ENCODE data around the gene COL8A1. TPM values are rescaled to one million over a fixed set of nuclear protein-coding genes. Genes with fewer than 3 reads are reported as not detected.

Gene COL8A1
- total and polyA plus RNA-seq, 2 donors = 0.09 to 5.9 TPM

DNA sequence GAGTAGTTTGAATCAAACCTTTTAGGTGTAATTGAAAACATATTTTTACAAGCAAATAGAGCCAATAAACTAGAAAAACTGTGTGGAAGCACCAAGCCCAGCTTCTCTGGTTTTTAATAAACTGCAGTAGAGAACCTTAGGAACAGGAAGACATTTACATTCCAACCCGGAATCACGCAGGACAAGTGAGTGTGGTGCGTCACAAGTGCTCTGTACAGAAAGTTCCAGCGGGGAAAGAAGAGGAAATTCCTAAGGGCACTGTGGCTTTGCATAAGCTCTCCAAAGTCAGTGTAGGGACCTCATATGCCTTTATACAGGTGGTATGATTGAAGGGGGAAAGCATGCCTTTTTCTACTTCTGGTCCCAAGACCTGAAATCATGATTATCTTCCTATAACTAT lies 21.6 kb downstream of the COL8A1 start:
- Histone ChIP-seq H3K27me3 (ENCODE audit: control insufficient read depth in 2 of 2, insufficient read depth in 1 of 2, low read length in 1 of 2) (no peaks in the 10 kb centered on the region), H3K4me1 (ENCODE audit: control insufficient read depth in 2 of 2, insufficient read depth in 2 of 2, low read length in 2 of 2) (no peaks in the 10 kb centered on the region), H3K4me3 (ENCODE audit: low read length in 2 of 2) (no peak overlapping the region), H3K9me3 (ENCODE audit: control insufficient read depth in 2 of 2, insufficient read depth in 1 of 2, low read length in 1 of 2) (no peaks in the 10 kb centered on the region), H3K27ac (ENCODE audit: low read depth in 1 of 2, low read length in 1 of 2) (no peak overlapping the region), H3K36me3 (ENCODE audit: control insufficient read depth in 2 of 2, insufficient read depth in 2 of 2, low read length in 1 of 2) (no peaks in the 10 kb centered on the region)
- WGBS = 86% methylated on average over 4 of the region's 4 CpGs
- no peak for DNase-seq (ENCODE audit: low read depth in 6 of 9, low spot score in 9 of 9)

- no peaks in the 10 kb centered on the region for H3K36me3 ChIP-seq (ENCODE audit: control insufficient read depth in 2 of 2, insufficient read depth in 2 of 2, low read length in 1 of 2)
- H3K4me1 ChIP-seq (ENCODE audit: control insufficient read depth in 2 of 2, insufficient read depth in 2 of 2, low read length in 2 of 2) = no peaks in the 10 kb centered on the region
- H3K4me3 ChIP-seq (ENCODE audit: low read length in 2 of 2) = no peak overlapping the region
- H3K27ac ChIP-seq (ENCODE audit: low read depth in 1 of 2, low read length in 1 of 2) = no peak overlapping the region
- H3K9me3 ChIP-seq (ENCODE audit: control insufficient read depth in 2 of 2, insufficient read depth in 1 of 2, low read length in 1 of 2) = no peaks in the 10 kb centered on the region
- no peaks in the 10 kb centered on the region for H3K27me3 ChIP-seq (ENCODE audit: control insufficient read depth in 2 of 2, insufficient read depth in 1 of 2, low read length in 1 of 2)
- no peak for DNase-seq (ENCODE audit: low read depth in 6 of 9, low spot score in 9 of 9)
- WGBS = 81% methylated on average over 10 of the region's 10 CpGs
These were observed 24.6 kb downstream of the COL8A1 start for GRCh38 chr3:99662838-99663570.

GRCh38 chr3:99663977-99664376 lies 25.6 kb downstream of the COL8A1 start:
- no peaks in the 10 kb centered on the region for H3K4me1 ChIP-seq (ENCODE audit: control insufficient read depth in 2 of 2, insufficient read depth in 2 of 2, low read length in 2 of 2)
- H3K4me3 ChIP-seq (ENCODE audit: low read length in 2 of 2) = no peak overlapping the region
- no peak overlapping the region for H3K27ac ChIP-seq (ENCODE audit: low read depth in 1 of 2, low read length in 1 of 2)
- no peaks in the 10 kb centered on the region for H3K9me3 ChIP-seq (ENCODE audit: control insufficient read depth in 2 of 2, insufficient read depth in 1 of 2, low read length in 1 of 2)
- no peaks in the 10 kb centered on the region for H3K36me3 ChIP-seq (ENCODE audit: control insufficient read depth in 2 of 2, insufficient read depth in 2 of 2, low read length in 1 of 2)
- no peak for DNase-seq (ENCODE audit: low read depth in 6 of 9, low spot score in 9 of 9)
- H3K27me3 ChIP-seq (ENCODE audit: control insufficient read depth in 2 of 2, insufficient read depth in 1 of 2, low read length in 1 of 2) = no peaks in the 10 kb centered on the region
- WGBS = 79% methylated on average over 1 of the region's 1 CpG

- H3K27me3 ChIP-seq (ENCODE audit: control insufficient read depth in 2 of 2, insufficient read depth in 1 of 2, low read length in 1 of 2) = no peaks in the 10 kb centered on the region
- H3K4me3 ChIP-seq (ENCODE audit: low read length in 2 of 2) = no peak overlapping the region
- no peaks in the 10 kb centered on the region for H3K4me1 ChIP-seq (ENCODE audit: control insufficient read depth in 2 of 2, insufficient read depth in 2 of 2, low read length in 2 of 2)
- WGBS = 99% methylated on average over 1 of the region's 1 CpG
- no peak for DNase-seq (ENCODE audit: low read depth in 6 of 9, low spot score in 9 of 9)
- H3K27ac ChIP-seq (ENCODE audit: low read depth in 1 of 2, low read length in 1 of 2) = no peak overlapping the region
- H3K9me3 ChIP-seq (ENCODE audit: control insufficient read depth in 2 of 2, insufficient read depth in 1 of 2, low read length in 1 of 2) = no peaks in the 10 kb centered on the region
- no peaks in the 10 kb centered on the region for H3K36me3 ChIP-seq (ENCODE audit: control insufficient read depth in 2 of 2, insufficient read depth in 2 of 2, low read length in 1 of 2)
These were observed 26.6 kb downstream of the COL8A1 start for GRCh38 chr3:99665017-99665416.

GRCh38 chr3:99666201-99666600 lies 27.8 kb downstream of the COL8A1 start:
- Histone ChIP-seq H3K4me1 (ENCODE audit: control insufficient read depth in 2 of 2, insufficient read depth in 2 of 2, low read length in 2 of 2) (no peaks in the 10 kb centered on the region), H3K9me3 (ENCODE audit: control insufficient read depth in 2 of 2, insufficient read depth in 1 of 2, low read length in 1 of 2) (no peaks in the 10 kb centered on the region), H3K27me3 (ENCODE audit: control insufficient read depth in 2 of 2, insufficient read depth in 1 of 2, low read length in 1 of 2) (no peaks in the 10 kb centered on the region), H3K27ac (ENCODE audit: low read depth in 1 of 2, low read length in 1 of 2) (no peak overlapping the region), H3K4me3 (ENCODE audit: low read length in 2 of 2) (no peak overlapping the region), H3K36me3 (ENCODE audit: control insufficient read depth in 2 of 2, insufficient read depth in 2 of 2, low read length in 1 of 2) (no peaks in the 10 kb centered on the region)
- DNase-seq (ENCODE audit: low read depth in 6 of 9, low spot score in 9 of 9) = no peak
- WGBS = 88% methylated on average over 1 of the region's 1 CpG

DNA sequence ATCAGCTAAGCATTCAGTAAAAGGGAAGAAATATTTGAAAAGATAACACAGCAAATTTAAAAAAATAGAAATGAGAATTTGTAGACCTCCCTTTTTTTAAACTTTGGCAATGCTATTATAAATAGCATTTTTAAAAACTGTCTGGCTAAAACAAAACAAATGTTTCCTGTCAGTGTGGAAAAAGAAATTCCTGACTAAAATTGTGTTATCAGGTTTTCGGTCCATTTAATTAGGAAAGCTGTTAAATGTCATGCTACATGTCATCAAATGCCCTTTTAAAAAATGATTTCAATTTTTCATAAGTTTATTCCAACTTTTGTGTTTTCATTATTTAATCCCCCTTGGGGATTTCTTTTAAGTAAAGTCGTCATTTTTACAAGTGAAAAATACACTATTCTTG lies 29.6 kb downstream of the COL8A1 start:
- H3K9me3 ChIP-seq (ENCODE audit: control insufficient read depth in 2 of 2, insufficient read depth in 1 of 2, low read length in 1 of 2) = no peaks in the 10 kb centered on the region
- H3K27me3 ChIP-seq (ENCODE audit: control insufficient read depth in 2 of 2, insufficient read depth in 1 of 2, low read length in 1 of 2) = no peaks in the 10 kb centered on the region
- no peak for DNase-seq (ENCODE audit: low read depth in 6 of 9, low spot score in 9 of 9)
- H3K36me3 ChIP-seq (ENCODE audit: control insufficient read depth in 2 of 2, insufficient read depth in 2 of 2, low read length in 1 of 2) = no peaks in the 10 kb centered on the region
- no peak overlapping the region for H3K27ac ChIP-seq (ENCODE audit: low read depth in 1 of 2, low read length in 1 of 2)
- WGBS = 93% methylated on average over 2 of the region's 2 CpGs
- H3K4me1 ChIP-seq (ENCODE audit: control insufficient read depth in 2 of 2, insufficient read depth in 2 of 2, low read length in 2 of 2) = no peaks in the 10 kb centered on the region
- H3K4me3 ChIP-seq (ENCODE audit: low read length in 2 of 2) = no peak overlapping the region

DNA sequence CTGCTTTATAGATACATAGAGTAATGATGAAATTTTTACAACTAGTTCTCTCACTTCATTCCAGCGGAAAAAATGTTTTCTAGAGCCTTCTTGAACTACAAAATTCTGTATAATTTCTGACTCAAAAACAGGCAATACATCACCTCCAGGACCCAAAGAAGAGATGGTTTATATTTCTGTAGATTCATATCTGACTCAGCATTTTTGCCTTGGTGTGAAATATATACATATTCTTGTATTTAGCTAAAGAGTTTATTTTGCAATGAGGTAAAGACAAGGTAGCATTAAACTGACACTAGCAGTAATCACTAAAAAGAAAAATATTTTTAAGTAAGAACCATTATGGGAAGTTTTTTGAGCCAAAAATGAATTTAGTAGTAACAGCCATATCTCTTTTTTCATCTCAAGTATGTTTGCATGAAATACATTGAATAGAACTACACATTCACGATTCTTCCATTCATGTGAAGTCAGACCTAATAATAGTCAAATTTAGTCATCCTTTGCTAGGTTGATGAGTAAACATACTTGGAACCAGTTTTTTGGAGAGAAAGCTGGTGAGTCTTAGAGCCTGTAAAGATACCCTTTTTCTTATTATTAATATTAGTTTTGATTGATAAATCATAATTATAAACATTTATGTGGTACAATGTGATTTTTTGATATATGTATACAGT lies 31.6 kb downstream of the COL8A1 start:
- no peaks in the 10 kb centered on the region for H3K9me3 ChIP-seq (ENCODE audit: control insufficient read depth in 2 of 2, insufficient read depth in 1 of 2, low read length in 1 of 2)
- WGBS = 96% methylated on average over 2 of the region's 2 CpGs
- no peaks in the 10 kb centered on the region for H3K27me3 ChIP-seq (ENCODE audit: control insufficient read depth in 2 of 2, insufficient read depth in 1 of 2, low read length in 1 of 2)
- DNase-seq (ENCODE audit: low read depth in 6 of 9, low spot score in 9 of 9) = no peak
- no peak overlapping the region for H3K27ac ChIP-seq (ENCODE audit: low read depth in 1 of 2, low read length in 1 of 2)
- H3K4me3 ChIP-seq (ENCODE audit: low read length in 2 of 2) = no peak overlapping the region
- no peaks in the 10 kb centered on the region for H3K4me1 ChIP-seq (ENCODE audit: control insufficient read depth in 2 of 2, insufficient read depth in 2 of 2, low read length in 2 of 2)
- no peaks in the 10 kb centered on the region for H3K36me3 ChIP-seq (ENCODE audit: control insufficient read depth in 2 of 2, insufficient read depth in 2 of 2, low read length in 1 of 2)

DNA sequence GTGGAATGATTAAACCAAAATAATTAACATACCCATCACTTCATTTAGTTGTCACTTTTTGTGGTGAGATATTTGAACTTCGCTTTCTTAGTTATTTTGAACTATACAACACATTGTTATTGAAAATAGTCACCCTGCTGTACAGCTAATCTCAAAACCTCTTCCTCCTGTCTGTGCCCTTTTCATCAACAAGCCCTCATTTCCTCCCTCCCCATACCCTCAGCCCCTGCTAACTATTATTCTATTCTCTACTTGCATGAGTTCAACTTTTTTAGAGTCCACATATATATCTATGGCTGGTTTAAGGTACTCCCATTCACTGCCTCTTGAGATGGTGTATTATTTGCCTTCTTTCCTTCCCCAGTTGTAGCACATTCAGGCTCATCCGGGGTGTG lies 32.2 kb downstream of the COL8A1 start:
- no peaks in the 10 kb centered on the region for H3K36me3 ChIP-seq (ENCODE audit: control insufficient read depth in 2 of 2, insufficient read depth in 2 of 2, low read length in 1 of 2)
- H3K27ac ChIP-seq (ENCODE audit: low read depth in 1 of 2, low read length in 1 of 2) = no peak overlapping the region
- H3K27me3 ChIP-seq (ENCODE audit: control insufficient read depth in 2 of 2, insufficient read depth in 1 of 2, low read length in 1 of 2) = no peaks in the 10 kb centered on the region
- no peak overlapping the region for H3K4me3 ChIP-seq (ENCODE audit: low read length in 2 of 2)
- DNase-seq (ENCODE audit: low read depth in 6 of 9, low spot score in 9 of 9) = no peak
- WGBS = 88% methylated on average over 2 of the region's 2 CpGs
- no peaks in the 10 kb centered on the region for H3K9me3 ChIP-seq (ENCODE audit: control insufficient read depth in 2 of 2, insufficient read depth in 1 of 2, low read length in 1 of 2)
- H3K4me1 ChIP-seq (ENCODE audit: control insufficient read depth in 2 of 2, insufficient read depth in 2 of 2, low read length in 2 of 2) = no peaks in the 10 kb centered on the region

GRCh38 chr3:99674086-99674789 lies 35.8 kb downstream of the COL8A1 start:
- WGBS = 94% methylated on average over 2 of the region's 2 CpGs
- H3K9me3 ChIP-seq (ENCODE audit: control insufficient read depth in 2 of 2, insufficient read depth in 1 of 2, low read length in 1 of 2) = no peaks in the 10 kb centered on the region
- no peaks in the 10 kb centered on the region for H3K36me3 ChIP-seq (ENCODE audit: control insufficient read depth in 2 of 2, insufficient read depth in 2 of 2, low read length in 1 of 2)
- no peak overlapping the region for H3K4me3 ChIP-seq (ENCODE audit: low read length in 2 of 2)
- no peaks in the 10 kb centered on the region for H3K4me1 ChIP-seq (ENCODE audit: control insufficient read depth in 2 of 2, insufficient read depth in 2 of 2, low read length in 2 of 2)
- H3K27ac ChIP-seq (ENCODE audit: low read depth in 1 of 2, low read length in 1 of 2) = no peak overlapping the region
- no peaks in the 10 kb centered on the region for H3K27me3 ChIP-seq (ENCODE audit: control insufficient read depth in 2 of 2, insufficient read depth in 1 of 2, low read length in 1 of 2)
- DNase-seq (ENCODE audit: low read depth in 6 of 9, low spot score in 9 of 9) = peak in 1 of 9 donors; percentile 20

Measured in thymus (tissue), 11 donors.